Endothelial cell of umbilical vein (primary cell): ENCODE results near the gene CCDC159. TPM values are rescaled to one million over a fixed set of nuclear protein-coding genes. Genes with fewer than 3 reads are reported as not detected.
A peak's percentile ranks its signal among the peaks of the same experiment; 100 is the strongest.

Source experiments
- BruUV-seq: library from RNA; stranded (reverse); fragments of 400-500 nt; replicated peaks from 2 replicates; lab custom pipeline; 2021; lab: Mats Ljungman, UMichigan
- CTCF ChIA-PET: fragments of 300-600, 350-600 bp; sonication (Branson Sonifier 250); formaldehyde crosslinking; loops from one replicate; lab custom pipeline; 2021; ENCODE audit warnings: antibody characterized with exemption, inconsistent platforms; lab: Charles Lee
- POLR2A ChIA-PET: fragments of 300-600, 350-600 bp; sonication (Branson Sonifier 250); formaldehyde crosslinking; loops from one replicate; lab custom pipeline; 2021; ENCODE audit warnings: antibody characterized with exemption, inconsistent platforms; lab: Charles Lee
- DNase-seq: peaks from one replicate; pipeline ENCODE4 v3.0.0-alpha.2; 2011; ENCODE audit warnings: low read depth, low spot score
- FAIRE-seq: peaks from 2 replicates; lab custom pipeline; 2011; peaks lifted over from hg19 to GRCh38; lab: Jason Lieb, UNC
- H2AFZ ChIP-seq: 2 replicates; pipeline ENCODE4 v1.6.0; 2012; ENCODE audit warnings: low read depth, low read length, control low read depth, inconsistent platforms
- H3K27ac ChIP-seq: 2 replicates; pipeline ENCODE4 v1.5.1; 2011; ENCODE audit warnings: low read depth, mild to moderate bottlenecking, control low read depth, low read length, moderate library complexity; ENCODE audit not compliant: insufficient read depth
- H3K27me3 ChIP-seq, 2 experiments: 2 replicates each; pipeline versions ENCODE4 v1.6.0 to v1.6.1; 2011; ENCODE audit warnings: low read length in 2 of 2, mixed read lengths in 1 of 2; ENCODE audit not compliant: control insufficient read depth in 2 of 2, insufficient read depth in 2 of 2
- H3K36me3 ChIP-seq, 2 experiments: 2 replicates in 1 of 2; 3 replicates in 1 of 2; pipeline ENCODE4 v1.5.1; 2011; ENCODE audit warnings: low read length in 2 of 2, mild to moderate bottlenecking in 1 of 2, moderate library complexity in 1 of 2; ENCODE audit not compliant: control insufficient read depth in 2 of 2, insufficient read depth in 2 of 2; ENCODE audit errors: extremely low read depth in 1 of 2
- H3K4me1 ChIP-seq: 3 replicates; pipeline ENCODE4 v1.5.1; 2011; ENCODE audit warnings: mild to moderate bottlenecking, low read length; ENCODE audit not compliant: control insufficient read depth, insufficient read depth; ENCODE audit errors: extremely low read depth
- H3K4me2 ChIP-seq: 2 replicates; pipeline ENCODE4 v1.6.1; 2011; ENCODE audit warnings: low read length, control low read depth, mixed read lengths; ENCODE audit not compliant: insufficient read depth
- H3K4me3 ChIP-seq, 3 experiments: fragments of 200-600 bp in 1 of 3; sonication (generic), shearing (Covaris generic) in 1 of 3; replicated peaks in 1 of 3; 2 replicates each; pipeline ENCODE4 v1.5.1; 2011 to 2016; ENCODE audit warnings: control low read depth in 3 of 3, low read length in 3 of 3, mild to moderate bottlenecking in 2 of 3, inconsistent platforms in 1 of 3, low read depth in 1 of 3, moderate library complexity in 1 of 3; ENCODE audit not compliant: insufficient read depth in 1 of 3
- H3K79me2 ChIP-seq: 2 replicates; pipeline ENCODE4 v1.6.0; 2012; ENCODE audit warnings: low read length, inconsistent platforms; ENCODE audit not compliant: control insufficient read depth, insufficient read depth
- H3K9ac ChIP-seq: replicated peaks from 2 replicates; pipeline ENCODE3; 2011; ENCODE audit warnings: low read length, control low read depth; ENCODE audit not compliant: insufficient read depth; ENCODE audit errors: extremely low read depth
- H3K9me1 ChIP-seq: replicated peaks from 3 replicates; pipeline ENCODE4 v1.6.0; 2011; ENCODE audit warnings: mild to moderate bottlenecking, low read length; ENCODE audit not compliant: control insufficient read depth, insufficient read depth; ENCODE audit errors: extremely low read depth
- H3K9me3 ChIP-seq: replicated peaks from 2 replicates; pipeline ENCODE4 v1.5.1; 2012; ENCODE audit warnings: low read length, inconsistent platforms; ENCODE audit not compliant: control insufficient read depth, insufficient read depth
- H4K20me1 ChIP-seq: replicated peaks from 2 replicates; pipeline ENCODE3; 2011; ENCODE audit warnings: mild to moderate bottlenecking, low read length; ENCODE audit not compliant: control insufficient read depth, insufficient read depth; ENCODE audit errors: extremely low read depth
- EZH2 ChIP-seq: IDR thresholded peaks from 2 replicates; pipeline ENCODE4 v1.6.1; 2012; ENCODE audit warnings: borderline replicate concordance, low read depth, mild to moderate bottlenecking, moderate library complexity, low read length, inconsistent platforms; ENCODE audit not compliant: severe bottlenecking
- FOS ChIP-seq: IDR thresholded peaks from 2 replicates; pipeline ENCODE4 v1.6.1; 2011; ENCODE audit warnings: mild to moderate bottlenecking, low read length, moderate library complexity, borderline replicate concordance; ENCODE audit not compliant: insufficient read depth
- GATA2 ChIP-seq: IDR thresholded peaks from 2 replicates; pipeline ENCODE4 v1.7.0; 2011; ENCODE audit warnings: low read depth, mild to moderate bottlenecking, moderate library complexity, mixed read lengths, low read length; ENCODE audit not compliant: insufficient read length, insufficient read depth
- JUN ChIP-seq: IDR thresholded peaks from 2 replicates; pipeline ENCODE4 v1.6.1; 2011; ENCODE audit warnings: borderline replicate concordance, low read depth; ENCODE audit not compliant: insufficient read length, insufficient read depth
- MYC ChIP-seq: IDR thresholded peaks from one replicate; pipeline ENCODE4 v1.6.1; 2011; ENCODE audit warnings: mild to moderate bottlenecking, low read depth, low read length
- POLR2A ChIP-seq: IDR thresholded peaks from 2 replicates; pipeline ENCODE4 v1.6.1; 2012; ENCODE audit warnings: low read depth, mild to moderate bottlenecking, control low read depth, low read length
- POLR2AphosphoS5 ChIP-seq: IDR thresholded peaks from 2 replicates; pipeline ENCODE4 v1.6.1; 2012; ENCODE audit warnings: low read depth, mild to moderate bottlenecking, control low read depth, low read length, moderate library complexity; ENCODE audit not compliant: insufficient read depth
- dilution Hi-C: fragments of 300-500 bp; cut with MboI; formaldehyde crosslinking; loops from one replicate; pipeline ENCODE4 v1.15.0; 2019; ENCODE audit warnings: low sequenced_read_pairs; ENCODE audit not compliant: extremely low pct_ligation_motif_present
- intact Hi-C: fragments of 100-400 bp; cut with micrococcal nuclease; formaldehyde crosslinking; loops from one replicate; pipeline ENCODE4 v1.10.0; 2022
- polyA plus RNA-seq, 4 experiments: library from polyadenylated mRNA; depleted of rRNA in 3 of 4; stranded (reverse) in 3 of 4; unstranded in 1 of 4; fragments of >200 nt; gene quantifications; 2 replicates each; pipeline versions ENCODE4 v1.2.1 to v1.2.3, GENCODE V29; 2011 to 2012; ENCODE audit warnings: missing spikeins in 1 of 4
- total RNA-seq: library from RNA; stranded (reverse); gene quantifications from 2 replicates; pipeline ENCODE4 v1.2.3, GENCODE V29; 2021
- TF ChIP-seq, protein P1 (sequence below), 2 donors: IDR thresholded peaks; 1 replicate in 1 of 2; 2 replicates in 1 of 2; pipeline ENCODE4 v1.5.1; 2011; ENCODE audit warnings: low read length in 2 of 2, mild to moderate bottlenecking in 2 of 2, moderate library complexity in 2 of 2, control low read depth in 1 of 2, inconsistent platforms in 1 of 2, low read depth in 1 of 2; ENCODE audit not compliant: insufficient read depth in 1 of 2; ENCODE audit errors: extremely low read depth in 1 of 2
- TF ChIP-seq, protein P2 (sequence below): IDR thresholded peaks from 2 replicates; pipeline ENCODE4 v1.6.1; 2011; ENCODE audit not compliant: insufficient read depth, insufficient read length

CCDC159 gene
- total and polyA plus RNA-seq, 2 donors (not counting 3 experiments of a cell fraction or from before 2014, with no cell fraction given) = 30.0 to 31.6 TPM

DNA sequence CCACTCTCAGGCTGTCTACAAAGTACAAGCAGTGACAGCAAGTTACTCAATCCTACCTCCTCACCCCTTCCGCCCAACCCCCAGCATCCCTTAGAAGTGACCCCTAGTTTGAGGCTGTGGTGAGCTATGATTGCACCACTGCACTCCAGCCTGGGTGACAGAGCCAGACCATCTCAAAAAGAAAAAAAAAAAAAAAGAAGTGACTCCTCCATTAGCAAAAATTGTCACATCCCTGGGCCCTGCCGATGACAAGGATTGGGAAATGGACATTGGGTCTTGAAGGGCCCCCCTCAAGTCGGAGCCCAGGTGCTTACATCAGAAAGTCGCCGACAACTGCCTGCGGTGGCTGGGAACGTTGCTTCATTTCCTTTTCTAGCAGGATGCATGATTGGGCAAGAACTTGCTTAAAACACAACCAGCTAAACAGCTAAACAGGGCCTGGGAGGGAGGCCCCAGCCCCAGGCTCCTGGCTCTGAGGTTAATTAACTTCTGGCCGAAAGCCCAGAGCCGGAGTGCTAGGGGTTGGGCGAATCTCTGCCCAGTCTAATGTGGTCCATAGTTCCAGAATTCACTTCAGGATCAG lies 22.1 kb upstream of the CCDC159 start:
- no peak overlapping the region for H3K27ac ChIP-seq
- no peaks in the 10 kb centered on the region for H3K9me1 ChIP-seq
- dilution Hi-C loops = no loop called here
- no peak overlapping the region for H3K9ac ChIP-seq
- H3K4me1 ChIP-seq = peaks cover 7% of the 10 kb centered on the region
- peak; percentile 70 for DNase-seq
- no peaks in the 10 kb centered on the region for H3K9me3 ChIP-seq
- ChIA-PET CTCF (interaction anchor here (1.4 to 2.2 kb wide), 4 partner anchors 15 to 51 kb away, joined by 3 to 10 read pairs (median 4); partner anchors contain the start of gene RAB3D), POLR2A (interaction anchor here (0.7 kb wide), 1 partner anchor 29 kb away, joined by 3 read pairs; no protein-coding TSS in a partner anchor)
- H4K20me1 ChIP-seq = no peaks in the 10 kb centered on the region
- no peak overlapping the region for H2AFZ ChIP-seq
- peak; percentile 75 for FAIRE-seq
- no peak overlapping the region for H3K4me2 ChIP-seq
- no peaks in the 10 kb centered on the region for H3K79me2 ChIP-seq
- intact Hi-C loops = no loop called here
- peaks cover 0 to 9% of the 10 kb centered on the region in 2 experiments for H3K36me3 ChIP-seq
- no peak for TF ChIP-seq MYC
- no peak for TF ChIP-seq GATA2
- TF ChIP-seq EZH2 = no peak
- TF ChIP-seq, protein P1, sequence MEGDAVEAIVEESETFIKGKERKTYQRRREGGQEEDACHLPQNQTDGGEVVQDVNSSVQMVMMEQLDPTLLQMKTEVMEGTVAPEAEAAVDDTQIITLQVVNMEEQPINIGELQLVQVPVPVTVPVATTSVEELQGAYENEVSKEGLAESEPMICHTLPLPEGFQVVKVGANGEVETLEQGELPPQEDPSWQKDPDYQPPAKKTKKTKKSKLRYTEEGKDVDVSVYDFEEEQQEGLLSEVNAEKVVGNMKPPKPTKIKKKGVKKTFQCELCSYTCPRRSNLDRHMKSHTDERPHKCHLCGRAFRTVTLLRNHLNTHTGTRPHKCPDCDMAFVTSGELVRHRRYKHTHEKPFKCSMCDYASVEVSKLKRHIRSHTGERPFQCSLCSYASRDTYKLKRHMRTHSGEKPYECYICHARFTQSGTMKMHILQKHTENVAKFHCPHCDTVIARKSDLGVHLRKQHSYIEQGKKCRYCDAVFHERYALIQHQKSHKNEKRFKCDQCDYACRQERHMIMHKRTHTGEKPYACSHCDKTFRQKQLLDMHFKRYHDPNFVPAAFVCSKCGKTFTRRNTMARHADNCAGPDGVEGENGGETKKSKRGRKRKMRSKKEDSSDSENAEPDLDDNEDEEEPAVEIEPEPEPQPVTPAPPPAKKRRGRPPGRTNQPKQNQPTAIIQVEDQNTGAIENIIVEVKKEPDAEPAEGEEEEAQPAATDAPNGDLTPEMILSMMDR (IDR thresholded peaks at IDR 0.05; ENCODE audit: extremely low read depth in 1 of 2, insufficient read depth in 1 of 2, low read depth in 1 of 2, low read length in 2 of 2) = no peak
- TF ChIP-seq POLR2A = no peak
- TF ChIP-seq, protein P2, sequence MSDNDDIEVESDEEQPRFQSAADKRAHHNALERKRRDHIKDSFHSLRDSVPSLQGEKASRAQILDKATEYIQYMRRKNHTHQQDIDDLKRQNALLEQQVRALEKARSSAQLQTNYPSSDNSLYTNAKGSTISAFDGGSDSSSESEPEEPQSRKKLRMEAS = no peak
- TF ChIP-seq FOS = no peak
- TF ChIP-seq JUN = no peak
- no peak for TF ChIP-seq POLR2AphosphoS5
- no peak overlapping the region for H3K4me3 ChIP-seq
- H3K27me3 ChIP-seq = no peaks in the 10 kb centered on the region
- no TSS peak for BruUV-seq
